ENCODE data around the gene ZXDC. TPM values are rescaled to one million over a fixed set of nuclear protein-coding genes. Genes with fewer than 3 reads are reported as not detected.

The ZXDC gene
- total RNA-seq, 1 donor from 2014 or later = 31.8 TPM

GRCh38 chr3:126459763-126460127 is 15.9 kb downstream of the ZXDC start:
- DNase-seq (ENCODE audit: extremely low spot score, unreplicated experiment) = no peak
- Mint-ChIP-seq H3K4me1 (ENCODE audit: unreplicated experiment) (peaks cover 2% of the 10 kb centered on the region), H3K9me3 (ENCODE audit: unreplicated experiment) (no peaks in the 10 kb centered on the region), H3K36me3 (ENCODE audit: unreplicated experiment) (peaks cover 45% of the 10 kb centered on the region), H3K27ac (ENCODE audit: unreplicated experiment) (no peak overlapping the region), H3K27me3 (ENCODE audit: unreplicated experiment) (no peaks in the 10 kb centered on the region), H3K4me3 (ENCODE audit: unreplicated experiment) (no peak overlapping the region)
- TF ChIP-seq CTCF (IDR thresholded peaks at IDR 0.05) = no peak

GRCh38 chr3:126459111-126459762 is 16.5 kb downstream of the ZXDC start:
- no peaks in the 10 kb centered on the region for H3K9me3 Mint-ChIP-seq (ENCODE audit: unreplicated experiment)
- H3K36me3 Mint-ChIP-seq (ENCODE audit: unreplicated experiment) = peaks cover 46% of the 10 kb centered on the region
- H3K4me3 Mint-ChIP-seq (ENCODE audit: unreplicated experiment) = no peak overlapping the region
- no peak overlapping the region for H3K27ac Mint-ChIP-seq (ENCODE audit: unreplicated experiment)
- peaks cover 2% of the 10 kb centered on the region for H3K4me1 Mint-ChIP-seq (ENCODE audit: unreplicated experiment)
- H3K27me3 Mint-ChIP-seq (ENCODE audit: unreplicated experiment) = no peaks in the 10 kb centered on the region
- no peak for TF ChIP-seq CTCF (IDR thresholded peaks at IDR 0.05)
- DNase-seq (ENCODE audit: extremely low spot score, unreplicated experiment) = no peak

DNA sequence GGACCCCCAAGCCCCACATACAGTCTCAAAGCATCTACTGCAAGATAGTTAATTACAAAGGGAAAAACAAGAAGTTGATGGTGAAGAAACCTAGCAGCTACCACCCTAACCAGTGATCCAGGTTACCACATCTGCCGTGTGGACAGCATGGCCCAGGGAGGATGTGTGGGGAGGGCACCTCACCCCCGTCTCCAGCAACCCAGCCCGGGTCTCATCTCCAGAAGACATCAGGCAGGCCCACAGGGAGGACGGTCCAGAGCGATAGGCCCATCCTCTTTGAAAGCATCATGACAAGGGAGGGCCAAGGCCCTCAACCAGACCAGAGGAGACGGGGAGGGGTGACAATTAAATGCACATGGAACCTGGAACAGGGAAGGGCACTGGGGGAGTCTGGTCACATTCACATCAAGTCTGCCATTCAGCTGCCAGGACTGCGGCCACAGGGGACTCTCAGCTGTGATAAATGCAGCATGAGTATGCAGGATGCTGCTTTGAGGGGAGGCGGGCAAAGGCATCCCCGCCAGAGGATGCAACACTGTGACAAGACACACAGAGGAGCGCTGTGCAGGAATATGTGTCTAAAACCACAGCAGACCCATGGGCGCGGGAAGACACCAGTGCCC is 18.8 kb downstream of the ZXDC start:
- no peak overlapping the region for H3K4me3 Mint-ChIP-seq (ENCODE audit: unreplicated experiment)
- peaks cover 2% of the 10 kb centered on the region for H3K4me1 Mint-ChIP-seq (ENCODE audit: unreplicated experiment)
- DNase-seq (ENCODE audit: extremely low spot score, unreplicated experiment) = no peak
- no peaks in the 10 kb centered on the region for H3K27me3 Mint-ChIP-seq (ENCODE audit: unreplicated experiment)
- H3K9me3 Mint-ChIP-seq (ENCODE audit: unreplicated experiment) = no peaks in the 10 kb centered on the region
- H3K27ac Mint-ChIP-seq (ENCODE audit: unreplicated experiment) = peak overlapping the region; percentile 8
- peaks cover 50% of the 10 kb centered on the region for H3K36me3 Mint-ChIP-seq (ENCODE audit: unreplicated experiment)
- TF ChIP-seq CTCF (IDR thresholded peaks at IDR 0.05) = no peak

DNA sequence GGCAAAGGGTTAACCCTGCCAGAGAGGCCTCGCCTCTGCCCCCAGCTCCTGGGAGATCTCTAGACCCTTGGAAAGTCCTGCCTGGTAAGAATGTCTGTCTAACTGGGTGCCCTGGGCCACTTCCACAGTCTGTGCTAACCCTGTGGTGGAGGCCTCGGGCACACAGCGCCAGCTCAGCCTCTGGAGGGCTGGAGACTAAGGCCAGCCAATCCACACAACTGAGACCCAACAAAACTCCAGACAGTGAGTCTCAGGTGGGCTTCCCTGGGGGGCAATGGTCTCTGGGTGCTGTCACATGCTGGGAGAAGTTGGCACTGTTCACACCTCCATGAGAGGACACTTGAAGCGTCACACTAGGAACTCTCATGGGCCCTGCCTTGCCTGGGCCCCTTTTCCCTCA is 19.5 kb downstream of the ZXDC start:
- peaks cover 51% of the 10 kb centered on the region for H3K36me3 Mint-ChIP-seq (ENCODE audit: unreplicated experiment)
- no peaks in the 10 kb centered on the region for H3K27me3 Mint-ChIP-seq (ENCODE audit: unreplicated experiment)

More for the DNA sequence above, 19.5 kb downstream of the ZXDC start:
- no peak overlapping the region for H3K4me3 Mint-ChIP-seq (ENCODE audit: unreplicated experiment)
- no peak for TF ChIP-seq CTCF (IDR thresholded peaks at IDR 0.05)
- no peak for DNase-seq (ENCODE audit: extremely low spot score, unreplicated experiment)
- peak overlapping the region; percentile 8 for H3K27ac Mint-ChIP-seq (ENCODE audit: unreplicated experiment)
- no peaks in the 10 kb centered on the region for H3K9me3 Mint-ChIP-seq (ENCODE audit: unreplicated experiment)
- H3K4me1 Mint-ChIP-seq (ENCODE audit: unreplicated experiment) = peaks cover 2% of the 10 kb centered on the region

Measured in osteocyte (in vitro differentiated cells).